NCI-H748 treated with DMSO at 0.1 percent for 48 hours (cell line): ENCODE data around the gene TXNDC9.
"Not testable (repeated sequence)": the region's sequence is repeated elsewhere in the genome, so short reads cannot be mapped to it uniquely, and the experiment has no call there.

Experiments
- DNase-seq: peaks from one replicate; lab custom pipeline; 2025; lab: John Stamatoyannopoulos, UW

The TXNDC9 gene

DNA sequence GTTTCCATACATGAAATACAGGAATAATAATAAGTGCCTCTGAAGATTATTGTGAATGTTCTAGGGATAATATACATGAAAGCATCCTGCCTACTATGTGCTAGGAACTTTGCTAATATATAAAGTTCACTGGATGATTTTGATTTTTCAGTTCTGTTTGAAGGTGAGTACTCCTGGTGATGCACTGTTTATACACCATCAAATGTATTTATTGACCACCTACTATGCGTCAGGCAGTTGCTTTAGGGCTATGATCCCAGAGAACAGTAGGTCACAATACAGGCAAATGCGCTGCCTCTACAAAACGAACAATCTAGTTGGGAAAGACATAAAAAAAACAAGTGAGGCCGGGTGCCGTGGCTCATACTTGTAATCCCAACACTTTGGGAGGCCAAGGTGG lies 10.7 kb downstream of the TXNDC9 start:
- DNase-seq, result no peak

DNA sequence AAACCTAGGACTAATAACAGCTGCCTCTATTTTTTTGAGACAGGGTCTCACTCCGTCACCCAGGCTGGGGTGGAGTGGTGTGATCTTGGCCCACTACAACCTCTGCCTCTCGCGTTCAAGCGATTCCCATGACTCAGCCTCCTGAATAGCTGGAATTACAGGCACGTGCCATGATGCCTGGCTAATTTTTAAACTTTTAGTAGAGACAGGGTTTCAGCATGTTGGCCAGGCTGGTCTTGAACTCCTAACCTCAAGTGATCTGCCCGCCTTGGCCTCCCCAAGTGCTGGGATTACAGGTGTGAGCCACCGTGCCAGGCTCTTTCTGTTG lies 18.3 kb downstream of the TXNDC9 start:
- DNase-seq, result not testable (repeated sequence)

GRCh38 chr2:99317161-99317872 lies 18.8 kb downstream of the TXNDC9 start:
- no peak for DNase-seq

DNA sequence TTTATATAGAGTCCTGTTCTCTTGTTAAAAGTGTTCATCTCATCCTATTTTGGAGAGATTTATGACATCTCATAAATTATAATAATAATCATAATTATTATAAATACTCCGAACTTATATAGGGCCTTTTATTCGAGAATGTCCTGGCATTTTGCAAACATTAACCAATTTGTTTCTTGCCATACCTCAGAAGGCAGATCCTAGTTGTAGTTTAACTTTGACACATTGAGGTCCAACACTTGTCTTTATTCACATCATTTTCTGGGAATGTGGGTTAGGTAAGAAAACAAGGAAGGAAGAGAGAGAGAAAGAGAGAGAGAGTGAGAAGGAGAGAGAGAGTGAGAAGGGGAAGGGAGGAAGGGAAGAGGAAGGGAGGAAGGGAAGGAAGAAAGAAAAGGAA lies 35.0 kb downstream of the TXNDC9 start, which contains the start of gene LYG1:
Gene LYG1 (minus strand): TSS at position 101 of the 400 bp plus-strand sequence. CDS start 5,527 bp downstream, outside the sequence.
- not testable (repeated sequence) for DNase-seq

DNA sequence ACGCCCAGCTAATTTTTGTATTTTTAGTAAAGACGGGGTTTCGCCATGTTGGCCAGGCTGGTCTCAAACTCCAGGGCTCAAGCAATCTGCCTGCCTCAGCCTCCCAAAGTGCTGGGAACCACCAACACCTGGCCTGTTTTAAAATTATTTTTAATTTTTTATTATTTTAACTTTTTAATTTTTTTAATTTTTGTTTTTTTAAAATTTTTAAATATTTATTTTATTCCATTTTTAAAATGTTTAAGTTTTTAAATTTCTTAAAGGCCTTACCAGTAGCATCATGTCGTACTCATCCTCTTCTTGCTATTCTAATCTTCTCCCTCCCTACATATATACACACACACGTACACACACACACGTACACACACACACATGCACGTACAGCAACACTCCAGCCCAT lies 36.6 kb downstream of the TXNDC9 start:
- DNase-seq, result no peak

- DNase-seq, result no peak
Observed at GRCh38 chr2:99297994-99298393, 38.1 kb downstream of the TXNDC9 start.

DNA sequence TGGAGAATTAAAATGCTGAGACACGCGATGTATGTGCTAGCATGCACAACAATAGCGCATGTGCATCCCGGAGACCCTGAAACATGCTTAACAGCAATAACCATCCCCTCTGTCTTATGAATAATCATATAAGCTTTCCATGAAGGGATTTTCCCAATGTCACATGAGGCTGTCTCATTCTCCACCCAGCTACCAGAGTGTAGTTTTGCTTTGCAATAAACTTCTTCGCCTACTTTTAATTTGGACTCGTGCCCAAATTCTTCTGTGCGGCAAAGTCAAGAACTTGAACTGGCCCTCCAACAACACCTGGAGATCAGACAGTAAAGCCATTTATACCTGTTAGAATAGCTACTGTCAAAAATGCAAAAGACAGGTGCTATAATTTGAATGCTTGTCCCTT lies 50.6 kb downstream of the TXNDC9 start:
- no peak for DNase-seq

- DNase-seq, result no peak
Observed at GRCh38 chr2:99279969-99280695, 56.0 kb downstream of the TXNDC9 start.

GRCh38 chr2:99278793-99279291 lies 57.3 kb downstream of the TXNDC9 start:
- no peak for DNase-seq

GRCh38 chr2:99278195-99278765 lies 57.9 kb downstream of the TXNDC9 start:
- DNase-seq, result not testable (repeated sequence)

GRCh38 chr2:99275882-99276281 lies 60.3 kb downstream of the TXNDC9 start:
- DNase-seq, result no peak
